NCI-H146 treated with DMSO at 0.1 percent for 48 hours (cell line): ENCODE results near the gene SLC9A9.

Experiments used
- DNase-seq: peaks from one replicate; lab custom pipeline; 2025; ENCODE audit not compliant: unreplicated experiment; lab: John Stamatoyannopoulos, UW

SLC9A9 gene

DNA sequence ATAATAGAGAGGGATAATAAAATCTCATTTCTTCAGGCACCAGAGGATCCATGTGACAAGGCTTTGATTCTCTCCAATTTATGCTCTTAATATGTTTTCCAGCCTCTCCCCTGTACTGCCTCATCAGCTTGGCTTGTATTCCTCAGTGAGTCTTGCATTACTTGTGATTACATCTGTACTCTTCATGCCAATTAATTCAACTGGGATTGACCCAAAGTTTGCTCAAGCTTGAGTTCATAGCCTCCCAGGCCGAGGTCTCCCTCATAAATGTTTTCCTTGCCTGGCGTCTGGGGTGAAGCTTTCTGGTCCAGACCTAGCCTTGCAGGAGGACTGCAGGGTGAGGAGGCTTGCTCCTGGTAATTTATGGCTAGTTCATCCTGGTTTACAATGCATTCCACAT, 581.8 kb downstream of the SLC9A9 start:
- no peak for DNase-seq

DNA sequence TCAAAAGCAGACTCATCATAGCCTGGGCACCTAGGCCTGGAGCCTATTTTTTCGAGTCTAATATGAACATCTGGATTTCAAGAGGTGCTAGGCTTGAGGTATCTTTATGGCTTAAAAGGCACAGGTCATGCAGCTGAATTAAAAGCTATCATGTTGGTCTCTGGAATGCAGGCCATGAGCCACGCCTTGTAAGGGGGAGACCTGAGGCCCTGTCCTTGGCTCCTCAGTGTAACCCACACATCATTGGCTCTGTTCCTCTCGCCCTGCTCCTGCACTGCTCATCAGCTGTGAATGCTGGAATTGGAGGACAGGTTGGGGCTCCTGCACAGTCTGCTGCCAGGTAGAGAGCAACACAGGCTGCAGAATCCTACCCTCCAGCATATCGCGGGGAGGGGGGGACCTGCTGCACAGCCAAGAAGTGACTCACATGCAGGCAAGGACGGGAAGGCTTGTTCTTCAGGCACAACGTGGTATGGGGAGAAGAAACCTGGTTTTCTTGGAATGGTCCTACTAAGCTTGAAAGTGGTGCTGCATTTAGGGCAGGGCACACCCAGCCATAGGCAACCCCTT, 582.7 kb downstream of the SLC9A9 start:
- DNase-seq: no peak

DNA sequence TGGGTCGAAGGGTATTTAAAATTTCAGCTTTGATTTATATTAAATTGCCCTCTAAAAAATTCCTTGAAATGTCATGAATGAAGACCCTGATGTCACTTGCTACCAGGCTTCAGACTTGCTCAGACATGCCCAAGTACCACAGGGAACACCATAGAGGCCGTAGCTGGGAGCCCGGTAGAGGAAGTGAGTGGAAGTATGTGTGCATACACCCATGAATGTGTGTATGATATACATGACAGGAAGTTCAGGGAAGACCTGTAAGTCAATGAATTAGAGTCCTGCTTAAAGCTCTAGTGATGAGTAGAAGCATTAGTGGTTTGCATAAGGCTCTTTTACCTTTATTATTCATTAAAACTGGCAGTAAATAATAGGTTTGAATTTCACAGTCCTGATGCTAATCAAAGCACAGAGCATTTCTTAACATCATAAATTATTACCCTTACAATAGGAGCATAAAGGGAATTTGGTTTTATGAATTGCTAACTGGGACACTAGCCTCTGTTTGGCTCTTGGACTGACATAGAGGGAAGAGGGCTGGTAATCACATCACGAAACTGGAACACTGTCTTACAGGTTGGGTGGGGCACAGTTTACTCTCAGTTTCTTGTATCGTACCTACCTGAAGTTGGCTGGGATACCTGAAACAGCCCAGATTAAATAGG, 584.3 kb downstream of the SLC9A9 start:
- DNase-seq: no peak

DNA sequence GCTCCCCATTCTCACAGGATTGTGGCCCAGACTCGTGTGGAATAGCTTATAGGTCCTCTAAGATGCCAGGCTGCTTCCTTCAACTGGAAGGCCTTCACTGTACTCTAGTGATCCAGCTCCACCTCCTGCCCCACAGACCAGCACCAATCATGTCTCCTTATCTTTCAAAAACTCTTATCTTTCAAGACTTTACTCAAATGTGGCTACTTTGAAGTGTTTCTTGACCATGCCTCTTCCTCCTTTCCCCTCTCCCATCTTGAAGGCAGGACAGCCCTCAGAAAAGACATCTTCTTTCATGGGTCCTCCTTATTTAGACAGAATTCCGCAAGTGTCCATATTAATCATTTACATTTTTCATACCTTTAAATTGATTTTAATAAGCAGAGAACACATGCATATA, 586.4 kb downstream of the SLC9A9 start:
- no peak for DNase-seq

DNA sequence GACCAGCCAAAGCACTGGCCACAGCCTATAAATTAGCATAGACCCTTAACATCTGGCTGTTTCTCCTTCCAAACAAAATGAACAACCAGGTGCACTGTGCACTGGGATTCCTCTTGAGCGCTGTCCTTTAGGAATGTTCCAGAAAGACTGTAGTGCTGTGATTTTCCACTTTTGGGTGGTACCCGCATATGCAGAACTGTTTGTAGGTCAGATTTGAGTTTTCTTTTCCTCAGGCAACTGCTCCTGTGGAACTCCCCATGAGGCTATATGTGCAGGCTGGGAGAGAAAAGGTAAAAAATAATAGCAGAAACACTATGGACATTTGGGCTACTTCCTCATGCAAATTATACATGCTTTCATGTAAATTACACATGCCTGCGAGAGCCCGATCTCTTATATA, 589.6 kb downstream of the SLC9A9 start:
- DNase-seq: no peak

DNA sequence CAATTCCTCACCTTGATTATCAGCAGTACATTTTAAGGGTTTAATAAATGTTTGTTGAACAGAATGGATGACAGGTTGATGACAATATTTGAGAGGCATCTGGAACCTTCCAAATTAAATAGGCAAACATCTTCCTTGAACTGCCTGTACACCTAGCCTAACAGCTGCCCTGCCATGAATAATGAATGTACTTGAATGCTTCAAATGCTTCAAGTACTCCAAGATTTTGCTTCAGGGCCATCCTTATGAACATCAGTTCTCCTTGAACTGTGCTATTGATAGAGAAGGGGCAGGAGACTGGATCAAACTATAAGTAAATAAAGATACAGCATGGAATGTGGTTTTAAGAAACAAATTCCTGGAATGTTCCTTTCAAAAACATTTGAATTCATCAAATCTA, 591.9 kb downstream of the SLC9A9 start:
- no peak for DNase-seq

DNA sequence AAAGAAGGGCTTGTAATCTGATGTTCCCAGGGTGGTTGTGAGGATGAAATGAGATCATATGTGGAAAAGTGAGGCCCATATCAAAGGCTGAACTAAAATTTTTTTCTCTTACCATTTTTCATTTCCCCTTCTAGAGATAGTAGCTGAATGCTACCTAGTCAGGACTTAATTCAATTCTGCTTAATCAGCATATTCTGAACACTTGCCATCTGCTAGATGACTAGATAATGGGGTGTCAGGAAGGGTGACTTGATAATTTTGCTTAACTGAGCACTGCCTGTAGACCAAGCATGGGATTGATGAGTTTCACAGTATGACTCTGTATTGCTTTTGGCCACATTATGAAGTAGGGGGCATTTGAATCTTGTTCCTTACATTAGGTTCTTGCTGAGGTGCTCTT, 592.5 kb downstream of the SLC9A9 start:
- DNase-seq: no peak

DNA sequence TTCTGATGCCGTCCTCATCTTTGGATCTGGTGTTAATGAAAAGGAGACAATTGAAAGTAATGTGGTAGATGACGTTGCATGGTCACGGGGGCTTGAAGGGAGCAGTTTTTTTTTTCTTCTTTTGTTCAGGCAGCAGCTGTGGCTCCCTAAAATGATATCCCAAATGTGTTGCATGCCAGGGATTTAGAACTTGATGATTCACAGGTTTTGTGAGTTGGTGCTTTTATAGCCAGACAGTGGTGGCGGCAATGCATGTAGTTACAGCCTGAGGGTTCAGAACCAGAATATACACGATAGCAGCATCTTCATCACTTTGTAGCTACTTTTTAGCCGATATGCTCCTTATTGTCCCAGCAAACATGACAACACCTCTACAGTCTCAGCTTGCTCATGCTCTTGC, 595.3 kb downstream of the SLC9A9 start:
- DNase-seq: no peak

DNA sequence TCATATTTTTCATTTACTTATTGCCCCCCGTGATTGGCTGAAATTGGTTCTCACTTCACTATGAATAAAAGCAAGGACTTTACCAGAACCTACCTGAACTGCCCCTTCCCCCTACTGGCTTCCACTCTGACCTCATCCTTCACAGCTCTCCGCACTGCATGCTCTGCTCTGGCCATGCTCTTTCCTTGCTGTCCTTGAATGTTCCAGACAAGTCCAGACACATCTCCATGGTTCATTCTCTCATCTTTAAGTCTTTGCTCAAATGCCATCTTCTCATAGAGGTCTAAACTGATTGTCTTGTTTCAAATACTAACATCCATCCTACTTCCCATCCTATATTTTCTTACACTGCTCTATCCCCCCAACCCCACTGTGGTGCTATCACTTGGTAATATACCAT, 599.3 kb downstream of the SLC9A9 start:
- no peak for DNase-seq

DNA sequence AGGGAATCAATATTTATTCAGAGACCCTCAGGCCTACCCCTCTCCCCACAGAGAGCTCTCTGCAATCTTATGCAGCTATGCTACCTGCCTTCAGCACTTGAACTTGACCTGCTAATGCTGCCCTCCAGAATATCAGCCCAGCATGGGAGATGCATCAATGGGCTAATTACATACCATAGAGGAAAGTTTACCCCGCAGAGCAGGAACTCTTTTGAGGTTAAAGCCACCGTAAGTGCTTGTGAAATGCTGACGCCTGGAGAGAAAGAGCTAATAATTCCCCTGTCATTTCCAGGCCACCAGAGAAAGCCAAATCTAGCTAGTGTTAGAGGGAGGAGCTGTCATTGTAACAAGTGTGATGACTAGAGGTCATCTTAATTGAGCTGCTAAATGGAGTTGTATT, 601.2 kb downstream of the SLC9A9 start:
- DNase-seq: peak; percentile 41

DNA sequence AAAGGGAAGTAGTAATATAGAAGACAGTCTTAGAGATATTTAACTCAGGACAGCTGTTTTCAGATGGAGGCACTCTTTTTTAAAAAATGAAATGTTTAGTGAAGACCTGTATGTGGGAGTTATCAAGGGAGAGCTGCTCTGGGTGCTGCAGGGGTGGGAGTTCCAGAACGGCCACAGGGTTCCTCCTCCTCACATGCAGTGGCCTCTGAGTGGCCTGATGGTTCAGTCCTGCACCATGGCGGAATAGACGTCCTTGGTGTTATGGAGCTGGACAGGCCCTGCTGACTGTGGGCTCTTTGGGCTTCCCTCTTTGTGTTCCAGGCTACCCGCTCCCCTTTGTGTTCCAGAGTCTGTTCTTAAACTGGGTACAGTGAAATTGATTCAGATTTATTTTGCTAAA, 602.6 kb downstream of the SLC9A9 start:
- no peak for DNase-seq

DNA sequence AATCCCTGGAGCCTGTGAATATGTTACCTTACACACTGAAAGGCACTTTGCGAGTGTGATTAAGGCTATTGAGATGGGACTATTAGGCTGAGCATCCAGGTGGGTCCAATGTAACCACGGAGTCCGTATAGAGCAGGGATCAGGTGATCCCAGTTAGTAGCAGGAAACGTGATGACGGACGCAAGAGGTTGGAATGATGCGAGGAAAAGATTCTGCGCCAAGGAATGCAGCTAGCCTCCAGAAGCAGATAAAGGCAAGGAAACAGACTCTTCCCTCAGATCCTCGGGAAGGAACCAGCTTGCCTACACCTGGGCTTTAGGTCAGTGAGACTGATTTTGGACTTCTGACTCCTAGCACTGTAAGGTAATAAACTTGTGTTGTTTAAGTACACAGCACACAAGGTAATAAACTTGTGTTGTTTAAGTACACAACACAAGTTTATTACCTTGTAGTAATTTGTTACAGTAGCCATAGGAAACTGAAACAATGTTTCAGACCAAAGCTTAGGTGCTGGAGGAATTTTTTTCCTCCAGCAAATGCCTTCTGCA, 603.7 kb downstream of the SLC9A9 start:
- no peak for DNase-seq

DNA sequence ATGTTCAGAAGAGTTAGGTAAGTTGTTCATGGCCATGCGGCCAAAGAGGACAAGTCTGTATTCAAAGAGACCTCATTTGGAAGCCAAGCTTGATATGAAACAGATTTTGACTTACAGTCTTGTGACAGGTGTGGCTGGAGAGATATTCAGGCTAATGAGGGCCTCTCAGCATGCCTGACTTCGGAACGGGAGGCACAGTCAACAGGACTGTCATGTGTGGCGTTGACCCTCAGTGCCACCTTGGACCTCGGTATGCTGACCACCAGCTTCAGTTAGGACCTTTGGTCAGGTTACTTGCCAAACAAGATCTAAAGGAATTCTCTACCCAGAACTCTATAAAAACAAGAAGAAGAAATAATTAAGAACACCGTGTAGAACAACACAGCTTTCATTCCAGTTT, 604.6 kb downstream of the SLC9A9 start:
- DNase-seq: no peak

DNA sequence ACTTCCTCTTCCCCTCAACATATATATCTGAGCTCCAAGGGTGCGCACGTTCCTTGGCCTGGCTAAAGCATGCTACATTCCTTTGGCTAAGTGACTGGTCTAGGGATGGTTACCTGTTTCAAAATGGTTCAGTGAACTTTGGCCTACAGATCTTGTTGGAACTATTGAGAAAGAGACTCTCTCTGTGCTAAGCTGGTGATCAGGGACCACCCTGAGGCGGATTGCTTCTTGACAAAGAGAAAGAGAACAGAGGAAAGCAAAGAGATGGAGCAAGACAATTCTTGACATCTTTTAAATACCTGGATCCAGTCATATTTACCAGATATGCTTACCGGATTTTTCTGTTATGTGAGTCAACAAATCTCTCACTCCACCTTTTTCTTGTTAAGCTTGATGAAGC, 605.6 kb downstream of the SLC9A9 start:
- DNase-seq: no peak

DNA sequence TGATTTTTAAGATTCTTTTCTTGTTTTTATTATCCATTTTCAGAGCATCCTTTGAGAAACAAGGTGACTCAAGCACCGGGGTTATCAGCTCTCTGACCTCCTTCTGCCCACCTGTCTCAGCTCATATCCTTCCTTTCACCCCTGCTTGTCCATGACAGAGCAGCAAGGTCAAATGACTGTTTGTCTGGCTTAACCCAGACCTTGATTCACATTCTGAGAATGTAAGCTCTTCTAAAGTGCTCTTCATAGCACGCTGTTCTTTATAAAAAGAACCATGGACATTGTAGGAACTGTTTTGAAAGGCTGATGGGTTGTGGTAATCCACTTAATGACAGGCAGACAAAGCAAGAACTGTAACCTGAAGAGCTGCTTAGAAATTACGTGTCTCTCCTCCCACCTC, 606.2 kb downstream of the SLC9A9 start:
- DNase-seq: peak; percentile 69

DNA sequence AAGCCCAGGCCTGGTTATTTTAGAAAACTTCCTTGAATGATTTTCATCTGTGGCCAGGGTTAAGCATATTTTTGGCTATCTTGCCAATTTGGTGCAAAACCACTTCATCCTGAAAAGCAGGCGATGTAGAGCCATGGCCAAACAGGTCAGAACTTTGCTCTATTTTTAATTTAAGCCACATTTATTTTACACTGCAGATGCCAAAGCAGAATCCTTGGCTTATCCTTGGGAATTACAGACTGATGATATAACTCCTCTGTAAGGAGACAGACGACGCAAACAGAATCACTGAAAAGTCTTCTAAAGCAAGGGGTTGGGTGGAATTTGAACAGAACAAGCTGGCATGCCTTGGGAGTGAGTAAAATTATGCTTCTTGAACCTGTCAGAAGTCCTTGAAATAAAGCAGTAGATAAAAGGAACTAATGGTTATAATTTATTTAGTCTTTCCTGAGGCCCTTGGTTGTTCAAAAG, 606.8 kb downstream of the SLC9A9 start:
- no peak for DNase-seq

DNA sequence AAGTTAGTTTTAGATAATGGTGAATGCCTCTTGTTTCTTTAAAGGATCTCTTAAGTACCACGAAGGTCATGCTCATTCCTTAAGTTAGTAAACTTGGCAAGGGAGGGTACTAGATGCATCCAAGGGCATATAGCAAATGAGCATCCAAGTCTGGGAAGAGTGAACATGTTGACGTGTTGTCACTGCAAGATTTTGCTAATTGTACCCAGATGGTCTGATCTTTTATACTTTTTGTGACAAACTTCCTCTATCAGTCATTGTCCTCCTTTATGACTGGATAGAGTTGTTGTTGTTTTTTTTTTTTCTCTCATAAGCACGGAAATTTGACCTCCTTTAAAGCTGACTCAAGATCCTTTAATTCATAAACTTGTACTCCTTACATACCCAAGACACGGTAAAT, 607.4 kb downstream of the SLC9A9 start:
- DNase-seq: no peak

DNA sequence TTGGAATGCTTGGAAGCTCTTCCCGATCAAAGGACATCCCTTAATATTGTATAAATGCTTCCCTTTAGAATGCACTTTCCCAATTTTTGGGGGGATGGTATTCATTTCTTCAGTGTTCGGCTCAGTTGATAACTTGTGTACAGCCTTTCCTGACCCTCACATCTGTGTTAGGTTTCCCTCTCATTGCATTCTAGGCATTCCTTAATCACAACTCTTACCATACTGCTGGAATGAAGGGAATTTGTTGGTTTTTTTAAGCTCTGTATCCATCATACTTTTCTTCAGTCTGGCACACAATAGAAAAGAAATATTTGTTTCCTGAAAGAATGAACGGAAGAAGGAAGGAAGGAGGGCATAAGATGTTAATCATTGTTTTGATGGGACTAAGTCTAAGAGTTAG, 609.2 kb downstream of the SLC9A9 start:
- no peak for DNase-seq

DNA sequence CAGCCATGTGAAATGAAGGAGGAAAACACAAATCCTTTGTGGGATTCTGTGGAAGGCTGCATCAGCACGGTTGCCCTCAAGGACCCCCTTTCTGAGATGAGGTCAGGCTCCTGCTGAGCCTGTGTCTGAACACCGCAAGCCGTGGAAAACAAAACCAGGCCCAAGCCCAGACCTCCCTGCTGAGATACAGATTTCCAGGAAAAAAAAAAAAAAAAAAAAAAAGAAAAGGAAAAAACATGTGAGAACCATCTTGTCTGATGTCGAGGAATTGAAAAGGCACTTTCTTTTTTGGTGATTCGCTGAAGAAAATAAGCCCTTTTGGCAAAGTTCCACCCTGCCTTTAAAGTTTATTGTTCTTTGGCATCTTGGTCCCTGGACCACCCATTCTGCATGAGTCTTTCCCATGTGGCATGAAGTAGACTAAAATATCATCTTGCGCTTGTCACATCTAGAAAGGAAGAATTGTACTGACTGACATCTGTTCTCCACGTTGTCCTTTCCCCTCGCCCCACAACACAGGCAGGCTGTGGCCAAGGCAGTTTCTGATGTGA, 611.1 kb downstream of the SLC9A9 start:
- DNase-seq: no peak

DNA sequence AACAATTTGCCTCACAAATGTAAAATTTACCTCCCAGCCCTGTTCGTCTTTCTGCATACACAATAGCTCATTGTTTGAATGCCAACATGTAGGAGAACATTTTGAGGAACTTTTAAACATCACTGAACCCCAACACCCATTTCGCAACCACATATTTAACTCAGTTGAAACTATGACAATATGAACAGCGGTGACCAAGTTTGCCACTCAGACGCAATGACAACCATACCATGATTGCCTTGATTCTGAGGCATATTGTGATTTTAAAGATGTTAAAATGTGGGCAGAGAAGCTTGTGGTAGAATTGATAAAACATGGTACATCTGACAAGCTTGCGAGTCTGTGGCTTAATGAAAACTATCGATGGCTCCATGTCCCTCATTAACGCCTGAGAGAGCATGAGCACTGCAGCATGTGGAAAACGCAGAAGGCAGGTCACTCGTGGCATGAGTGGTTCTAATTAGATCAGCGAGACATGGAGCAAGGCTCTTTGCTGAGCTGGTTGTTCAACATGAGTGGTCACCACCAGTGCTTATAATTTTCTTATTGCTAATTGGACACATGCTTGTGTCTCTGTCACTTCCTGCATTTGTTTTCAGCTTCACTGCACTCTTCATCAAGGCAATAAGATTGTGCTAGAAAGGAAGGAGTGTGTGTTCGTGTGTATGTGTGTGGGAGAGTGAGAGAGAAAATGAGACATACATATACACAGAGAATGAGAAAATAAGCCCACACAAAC, 611.9 kb downstream of the SLC9A9 start:
- no peak for DNase-seq

DNA sequence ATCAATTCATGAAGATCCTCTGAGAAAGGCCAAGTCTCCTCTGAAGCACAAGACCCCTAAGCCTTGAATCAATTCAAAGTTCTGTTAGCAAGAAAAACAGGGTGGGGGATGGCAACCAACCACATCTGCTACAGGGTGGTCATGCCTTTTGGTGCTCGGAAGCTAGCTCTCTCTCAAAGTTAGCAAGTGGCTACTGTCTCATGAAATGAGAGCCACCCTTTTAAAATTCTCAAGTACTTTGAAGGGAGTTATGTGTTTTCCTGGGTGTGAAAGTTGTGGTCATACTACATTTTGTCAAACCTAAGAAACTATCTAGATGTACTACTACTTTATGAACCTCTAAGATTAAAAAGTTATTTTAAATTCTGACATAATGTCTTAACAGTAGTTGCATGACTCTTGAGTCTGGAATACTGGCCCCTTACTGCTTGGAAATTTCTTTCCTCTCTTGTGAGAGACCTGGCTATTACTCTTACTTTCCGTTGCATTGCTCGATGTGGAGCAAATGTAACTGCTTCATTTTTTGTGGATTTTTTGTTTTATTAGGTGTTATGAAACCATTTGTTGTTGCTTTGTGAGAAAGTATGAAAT, 612.6 kb downstream of the SLC9A9 start:
- no peak for DNase-seq

DNA sequence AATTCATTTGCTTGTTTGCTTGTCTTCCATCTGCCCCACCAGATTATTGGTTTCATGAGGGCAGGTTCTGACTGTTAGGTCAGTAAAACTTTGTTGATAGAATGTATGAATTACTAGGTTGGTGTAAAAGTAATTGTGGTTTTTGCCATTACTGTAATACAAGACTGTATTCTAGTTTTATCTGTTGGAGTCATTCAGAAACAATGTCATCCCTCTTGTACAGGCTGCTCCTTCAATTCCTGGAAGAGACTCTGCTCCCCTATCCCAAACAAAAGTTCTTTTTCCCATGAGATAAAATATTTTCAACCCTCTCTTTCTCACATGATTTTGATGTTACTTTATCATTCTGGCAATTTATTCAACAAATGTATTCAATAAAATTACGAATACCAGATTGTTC, 613.7 kb downstream of the SLC9A9 start:
- DNase-seq: no peak
